ENCODE data around the gene TEF.

TEF gene

DNA sequence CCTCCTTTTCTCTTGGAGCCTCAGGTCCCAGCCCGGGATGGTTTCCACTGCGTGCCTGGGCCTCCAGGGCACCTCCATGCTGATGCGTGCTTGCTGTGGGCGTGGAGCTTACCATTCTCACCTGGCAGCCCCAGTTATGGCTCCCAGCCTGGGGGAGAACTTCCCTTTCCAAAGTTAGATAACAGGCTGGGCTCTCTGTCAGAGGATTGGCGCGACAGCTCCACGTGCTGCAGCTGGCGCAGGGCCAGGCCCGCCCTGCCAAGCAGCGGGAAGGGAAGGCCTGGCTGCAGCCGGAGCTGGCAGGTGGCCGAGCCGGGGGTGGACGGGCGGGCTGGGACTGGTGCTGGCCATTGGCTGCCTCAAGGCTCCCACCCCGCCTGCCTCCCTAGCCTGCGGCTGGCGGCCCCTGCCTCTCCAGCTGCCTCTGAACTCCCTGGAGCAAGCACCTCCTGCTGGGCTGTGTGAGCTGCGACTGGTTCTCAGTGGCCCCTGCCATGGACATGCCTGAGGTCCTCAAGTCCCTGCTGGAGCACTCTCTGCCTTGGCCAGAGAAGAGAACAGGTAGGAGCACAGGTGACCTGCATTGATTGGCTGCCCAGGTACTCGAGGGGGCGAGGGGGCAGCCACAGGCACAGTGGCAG, 14.6 kb upstream of the TEF start:
- Histone ChIP-seq H3K4me1 (ENCODE audit: insufficient read depth, low read length) (peaks cover 9% of the 10 kb centered on the region; the same call in 1 of the 2 replicates), H3K27ac (ENCODE audit: low read length) (no peak overlapping the region), H3K9me3 (ENCODE audit: insufficient read depth, low read depth, low read length) (no peaks in the 10 kb centered on the region), H3K4me3 (ENCODE audit: low read length) (no peak overlapping the region), H3K9ac (ENCODE audit: low read depth, low read length) (no peak overlapping the region), H3K27me3 (ENCODE audit: insufficient read depth, low read length) (no peaks in the 10 kb centered on the region), H3K36me3 (ENCODE audit: insufficient read depth, low read depth, low read length) (no peaks in the 10 kb centered on the region)

DNA sequence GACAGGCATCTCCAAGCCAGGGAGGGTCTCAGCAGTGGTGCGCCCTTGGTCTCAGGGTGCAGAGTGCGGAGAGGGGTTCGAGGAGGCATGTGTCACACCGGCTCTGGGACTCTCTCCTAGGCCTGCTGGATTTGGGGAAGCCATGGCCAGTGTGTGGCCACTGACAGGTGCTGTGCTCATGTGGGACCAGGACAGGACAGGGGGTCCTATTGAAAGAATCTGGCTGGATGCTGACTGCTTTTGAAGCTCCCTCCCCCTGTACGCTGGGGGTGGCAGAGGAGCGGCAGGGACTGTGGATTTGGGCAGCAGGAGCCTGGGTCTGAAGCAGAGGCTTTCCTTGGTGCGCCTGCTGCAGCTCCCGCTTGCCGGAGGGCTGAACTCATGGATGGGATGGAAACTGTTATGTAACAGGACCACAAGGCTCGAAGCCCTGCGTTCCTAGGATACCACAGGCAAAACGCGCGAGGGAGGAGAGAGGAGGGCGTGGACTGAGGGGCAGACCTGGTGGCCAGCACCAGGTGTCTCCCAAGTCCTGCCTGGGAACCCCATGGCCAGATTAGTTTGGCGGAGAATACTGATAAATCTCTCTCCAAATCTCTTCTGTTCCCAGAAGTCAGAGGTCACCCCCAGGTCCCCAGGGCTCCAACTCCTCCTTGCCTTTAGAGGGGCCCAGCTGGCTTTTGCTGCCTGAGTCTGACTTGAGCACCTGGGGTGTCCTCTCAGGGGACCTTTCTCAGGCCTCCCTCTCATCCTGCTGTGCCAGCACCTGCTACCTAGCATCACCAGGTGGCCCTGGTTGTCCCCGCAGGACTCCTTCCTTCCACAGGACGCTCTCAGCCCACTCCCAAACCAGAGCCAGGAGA, 13.8 kb upstream of the TEF start:
- Histone ChIP-seq H3K36me3 (ENCODE audit: insufficient read depth, low read depth, low read length) (no peaks in the 10 kb centered on the region), H3K27ac (ENCODE audit: low read length) (no peak overlapping the region), H3K9me3 (ENCODE audit: insufficient read depth, low read depth, low read length) (no peaks in the 10 kb centered on the region), H3K4me3 (ENCODE audit: low read length) (no peak overlapping the region), H3K4me1 (ENCODE audit: insufficient read depth, low read length) (peaks cover 9% of the 10 kb centered on the region; the same call in 1 of the 2 replicates), H3K9ac (ENCODE audit: low read depth, low read length) (no peak overlapping the region), H3K27me3 (ENCODE audit: insufficient read depth, low read length) (no peaks in the 10 kb centered on the region)

DNA sequence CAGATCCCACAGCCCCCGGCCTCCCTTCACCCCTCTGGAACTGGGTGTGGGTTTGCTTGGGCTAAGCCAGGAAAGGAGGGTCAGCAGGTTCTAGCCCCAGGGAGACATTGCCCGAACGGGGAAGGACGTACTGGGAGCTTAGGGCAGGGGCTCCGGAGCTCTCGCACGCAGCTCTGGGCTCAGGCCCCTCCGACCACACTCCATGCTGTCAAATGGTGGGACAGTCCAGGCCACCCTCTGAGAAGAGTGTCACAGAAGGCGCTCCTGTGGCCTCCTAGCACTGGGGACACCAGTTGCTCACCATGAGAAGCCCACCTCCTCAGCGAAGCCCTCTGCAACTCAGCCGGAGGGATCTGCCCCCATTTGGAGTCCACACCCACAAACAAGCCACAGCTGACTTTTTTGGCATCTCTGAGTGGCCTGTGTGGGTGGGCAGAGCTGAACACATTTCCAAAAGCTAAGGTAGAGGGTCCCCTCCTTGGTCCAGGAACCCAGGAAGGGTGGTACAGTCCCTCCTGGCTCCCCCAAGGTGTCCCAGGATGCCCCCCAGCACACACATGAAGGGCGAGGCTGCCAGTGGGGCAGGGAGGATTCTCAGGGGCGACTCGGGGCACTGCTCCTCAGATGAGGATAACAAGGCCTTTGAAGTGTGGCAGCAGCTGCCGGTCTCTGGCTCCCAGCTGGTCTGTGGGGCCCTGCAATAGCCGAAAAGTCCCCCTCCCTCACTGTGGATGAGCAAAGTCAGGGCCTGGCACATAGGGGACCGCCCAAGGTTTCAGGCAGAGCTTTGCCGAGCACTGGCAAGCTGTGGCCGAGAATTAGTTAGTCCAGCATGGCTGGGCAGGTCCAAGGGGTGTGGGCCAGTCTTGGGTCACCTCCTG, 13.0 kb upstream of the TEF start:
- Histone ChIP-seq H3K4me3 (ENCODE audit: low read length) (no peak overlapping the region), H3K27ac (ENCODE audit: low read length) (no peak overlapping the region), H3K9ac (ENCODE audit: low read depth, low read length) (no peak overlapping the region), H3K4me1 (ENCODE audit: insufficient read depth, low read length) (peaks cover 9% of the 10 kb centered on the region; the same call in 1 of the 2 replicates), H3K36me3 (ENCODE audit: insufficient read depth, low read depth, low read length) (no peaks in the 10 kb centered on the region), H3K9me3 (ENCODE audit: insufficient read depth, low read depth, low read length) (no peaks in the 10 kb centered on the region), H3K27me3 (ENCODE audit: insufficient read depth, low read length) (no peaks in the 10 kb centered on the region)

DNA sequence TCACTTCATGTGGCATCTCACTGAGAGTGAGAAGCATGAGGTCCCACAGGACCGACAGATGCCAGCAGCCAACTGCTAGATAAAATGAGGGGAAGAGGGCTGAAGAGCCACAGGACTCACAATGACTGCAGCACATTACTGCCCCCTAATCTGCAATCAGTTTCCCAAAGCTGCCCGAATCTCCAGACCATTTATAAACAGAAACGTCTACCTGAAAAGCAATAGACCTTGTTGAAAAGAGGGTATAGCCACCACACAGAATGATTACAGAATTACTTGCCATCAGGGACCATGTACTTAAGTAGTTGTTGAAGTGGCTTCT, 12.4 kb upstream of the TEF start:
- Histone ChIP-seq H3K9ac (ENCODE audit: low read depth, low read length) (no peak overlapping the region), H3K9me3 (ENCODE audit: insufficient read depth, low read depth, low read length) (no peaks in the 10 kb centered on the region), H3K36me3 (ENCODE audit: insufficient read depth, low read depth, low read length) (no peaks in the 10 kb centered on the region), H3K4me3 (ENCODE audit: low read length) (no peak overlapping the region), H3K4me1 (ENCODE audit: insufficient read depth, low read length) (peaks cover 5% of the 10 kb centered on the region; the same call in 1 of the 2 replicates), H3K27ac (ENCODE audit: low read length) (no peak overlapping the region), H3K27me3 (ENCODE audit: insufficient read depth, low read length) (no peaks in the 10 kb centered on the region)

DNA sequence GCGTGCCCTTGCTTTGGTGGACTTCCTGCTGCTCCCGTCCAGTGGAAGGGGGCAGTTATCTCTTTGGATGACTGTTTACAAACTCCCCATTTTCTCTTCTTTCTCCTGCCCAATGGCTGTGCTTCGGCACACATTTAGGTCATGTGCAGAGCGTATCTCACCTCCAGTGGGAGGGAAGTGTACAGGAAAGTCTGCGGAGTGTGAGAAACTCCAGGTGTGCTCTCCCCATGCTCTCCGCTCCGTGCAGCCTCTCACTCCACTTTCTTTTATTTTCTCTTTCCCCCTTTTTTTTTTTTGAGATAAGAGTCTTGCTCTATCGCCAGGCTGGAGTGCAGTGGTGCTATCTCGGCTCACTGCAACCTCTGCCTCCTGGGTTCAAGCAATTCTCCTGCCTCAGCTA, 11.9 kb upstream of the TEF start:
- Histone ChIP-seq H3K36me3 (ENCODE audit: insufficient read depth, low read depth, low read length) (no peaks in the 10 kb centered on the region), H3K4me3 (ENCODE audit: low read length) (no peak overlapping the region), H3K27me3 (ENCODE audit: insufficient read depth, low read length) (no peaks in the 10 kb centered on the region), H3K9ac (ENCODE audit: low read depth, low read length) (no peak overlapping the region), H3K9me3 (ENCODE audit: insufficient read depth, low read depth, low read length) (no peaks in the 10 kb centered on the region), H3K4me1 (ENCODE audit: insufficient read depth, low read length) (peaks cover 3% of the 10 kb centered on the region; the same call in 1 of the 2 replicates), H3K27ac (ENCODE audit: low read length) (no peak overlapping the region)

DNA sequence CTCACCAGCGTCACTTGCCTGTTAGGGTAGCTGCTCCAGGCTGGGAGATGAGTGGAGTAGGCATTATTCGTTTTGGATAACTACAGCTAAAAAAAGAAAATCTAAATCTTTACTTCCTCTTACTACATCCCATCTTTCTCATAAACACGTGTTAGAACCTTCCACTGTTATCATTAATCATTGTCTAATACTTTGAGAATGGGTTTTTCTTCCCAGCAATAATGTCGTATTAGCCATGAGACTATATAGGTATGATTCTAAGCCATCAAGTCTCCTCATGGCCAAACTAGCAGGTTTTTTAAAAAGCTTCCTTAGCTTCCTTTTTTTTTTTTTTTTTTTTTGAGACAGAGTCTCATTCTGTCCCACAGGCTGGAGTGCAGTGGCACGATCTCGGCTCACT, 3.9 kb upstream of the TEF start:
- Histone ChIP-seq H3K9ac (ENCODE audit: low read depth, low read length) (no peak overlapping the region), H3K27ac (ENCODE audit: low read length) (no peak overlapping the region), H3K4me3 (ENCODE audit: low read length) (no peak overlapping the region), H3K4me1 (ENCODE audit: insufficient read depth, low read length) (peaks cover 7% of the 10 kb centered on the region; the same call in 1 of the 2 replicates), H3K9me3 (ENCODE audit: insufficient read depth, low read depth, low read length) (no peaks in the 10 kb centered on the region), H3K36me3 (ENCODE audit: insufficient read depth, low read depth, low read length) (no peaks in the 10 kb centered on the region), H3K27me3 (ENCODE audit: insufficient read depth, low read length) (no peaks in the 10 kb centered on the region)

DNA sequence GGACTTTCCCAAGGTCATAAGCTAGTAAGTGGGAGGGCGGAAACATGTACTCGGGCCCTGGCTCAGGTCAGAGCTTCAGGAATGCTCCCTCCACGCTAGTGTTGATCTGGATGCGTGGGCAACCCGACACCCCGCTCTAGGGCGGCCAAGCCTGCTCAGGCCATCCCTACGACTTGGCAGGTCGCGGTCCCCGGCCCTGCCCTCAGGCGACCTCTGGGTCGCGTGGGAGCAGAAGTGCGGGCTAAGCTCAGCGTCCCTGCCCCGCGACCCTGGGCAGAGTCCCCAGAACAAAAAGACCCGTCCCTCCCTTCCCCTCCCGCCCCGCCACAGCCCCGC, 781 bp upstream of the TEF start:
- H3K36me3 ChIP-seq (ENCODE audit: insufficient read depth, low read depth, low read length): no peaks in the 10 kb centered on the region
- peaks cover 9% of the 10 kb centered on the region; the same call in 1 of the 2 replicates for H3K4me1 ChIP-seq (ENCODE audit: insufficient read depth, low read length)
- H3K27me3 ChIP-seq (ENCODE audit: insufficient read depth, low read length): no peaks in the 10 kb centered on the region
- H3K4me3 ChIP-seq (ENCODE audit: low read length): peak overlapping the region; percentile 66
- peak overlapping the region; percentile 82 for H3K9ac ChIP-seq (ENCODE audit: low read depth, low read length)
- peak overlapping the region; percentile 32 for H3K27ac ChIP-seq (ENCODE audit: low read length)
- no peaks in the 10 kb centered on the region for H3K9me3 ChIP-seq (ENCODE audit: insufficient read depth, low read depth, low read length)

DNA sequence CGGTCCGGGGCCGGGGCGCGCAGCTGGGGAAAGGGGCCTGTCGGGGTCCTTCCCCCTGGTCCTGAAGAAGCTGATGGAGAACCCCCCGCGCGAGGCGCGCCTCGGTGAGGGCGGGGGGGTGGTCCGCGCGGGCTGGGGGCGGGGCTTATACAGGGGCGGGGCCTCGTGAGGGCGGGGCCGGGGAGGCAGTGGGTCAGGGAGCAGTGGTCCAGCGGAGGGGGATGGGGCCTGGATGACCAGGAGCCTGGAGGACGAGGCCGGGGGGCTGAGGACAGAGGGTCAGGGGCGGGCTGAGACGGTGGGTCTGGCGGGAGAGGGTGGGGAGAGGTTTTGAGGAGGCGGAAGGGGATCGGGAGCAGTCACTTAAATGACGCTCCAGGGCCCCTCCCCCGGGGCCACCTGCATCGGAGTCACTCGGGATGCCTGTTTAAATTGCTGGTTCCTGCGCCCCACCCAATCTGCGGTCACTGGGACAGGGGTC, 396 bp downstream of the TEF start:
- peak overlapping the region; percentile 66; the same call in 1 of the 2 replicates for H3K9ac ChIP-seq (ENCODE audit: low read depth, low read length)
- no peaks in the 10 kb centered on the region for H3K36me3 ChIP-seq (ENCODE audit: insufficient read depth, low read depth, low read length)
- H3K4me3 ChIP-seq (ENCODE audit: low read length): peak overlapping the region; percentile 88
- peaks cover 9% of the 10 kb centered on the region; the same call in 1 of the 2 replicates for H3K4me1 ChIP-seq (ENCODE audit: insufficient read depth, low read length)
- no peaks in the 10 kb centered on the region for H3K9me3 ChIP-seq (ENCODE audit: insufficient read depth, low read depth, low read length)
- H3K27ac ChIP-seq (ENCODE audit: low read length): no peak overlapping the region
- H3K27me3 ChIP-seq (ENCODE audit: insufficient read depth, low read length): no peaks in the 10 kb centered on the region

DNA sequence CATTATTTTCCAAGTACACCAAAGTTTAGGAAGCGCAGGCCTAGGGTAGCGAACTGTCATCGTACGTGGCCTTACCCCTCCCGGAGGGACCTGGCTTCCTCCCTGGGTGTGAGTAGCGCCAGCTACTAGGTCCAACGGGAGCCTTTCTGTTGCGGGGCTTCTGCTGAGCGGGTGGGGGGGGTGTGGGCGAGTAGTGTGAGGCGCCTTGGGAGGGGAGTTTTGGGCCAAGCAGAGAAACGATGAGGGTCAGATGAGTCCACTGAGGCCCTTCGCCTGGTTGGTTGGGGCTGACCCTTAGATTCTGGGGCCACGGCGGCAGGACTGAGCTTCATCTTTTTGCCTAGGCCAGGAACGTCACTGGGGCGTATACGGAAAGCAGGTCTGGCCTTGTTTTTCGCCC, 868 bp downstream of the TEF start:
- H3K4me1 ChIP-seq (ENCODE audit: insufficient read depth, low read length): peaks cover 9% of the 10 kb centered on the region; the same call in 1 of the 2 replicates
- H3K36me3 ChIP-seq (ENCODE audit: insufficient read depth, low read depth, low read length): no peaks in the 10 kb centered on the region; the same call in 1 of the 2 replicates
- H3K9me3 ChIP-seq (ENCODE audit: insufficient read depth, low read depth, low read length): no peaks in the 10 kb centered on the region
- H3K9ac ChIP-seq (ENCODE audit: low read depth, low read length): no peak overlapping the region; the same call in 1 of the 2 replicates
- peak overlapping the region; percentile 88 for H3K4me3 ChIP-seq (ENCODE audit: low read length)
- H3K27ac ChIP-seq (ENCODE audit: low read length): no peak overlapping the region
- H3K27me3 ChIP-seq (ENCODE audit: insufficient read depth, low read length): no peaks in the 10 kb centered on the region

DNA sequence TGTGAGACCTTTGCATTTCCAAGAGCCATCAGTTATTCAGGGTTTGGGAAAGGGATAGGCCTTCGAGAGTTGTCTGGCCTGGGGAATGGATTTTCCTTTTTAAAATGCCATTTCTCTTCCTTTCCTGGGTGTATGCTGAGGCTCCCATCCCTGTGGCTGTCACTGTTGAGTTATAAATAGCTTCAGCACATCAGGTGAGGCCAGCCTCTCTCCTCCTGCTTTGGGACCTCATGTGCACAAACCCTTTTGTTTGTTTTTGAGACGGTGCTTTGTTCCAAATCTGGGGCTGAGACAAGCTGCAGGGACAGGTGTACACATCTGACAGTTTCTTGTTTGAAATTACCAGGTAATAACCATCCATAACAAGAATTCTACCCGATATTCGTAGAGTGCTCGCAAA, 1.3 kb downstream of the TEF start:
- Histone ChIP-seq H3K4me1 (ENCODE audit: insufficient read depth, low read length) (peaks cover 9% of the 10 kb centered on the region; the same call in 1 of the 2 replicates), H3K9me3 (ENCODE audit: insufficient read depth, low read depth, low read length) (no peaks in the 10 kb centered on the region), H3K36me3 (ENCODE audit: insufficient read depth, low read depth, low read length) (no peaks in the 10 kb centered on the region; the same call in 1 of the 2 replicates), H3K27me3 (ENCODE audit: insufficient read depth, low read length) (no peaks in the 10 kb centered on the region), H3K9ac (ENCODE audit: low read depth, low read length) (no peak overlapping the region), H3K4me3 (ENCODE audit: low read length) (peak overlapping the region; percentile 88), H3K27ac (ENCODE audit: low read length) (no peak overlapping the region)

DNA sequence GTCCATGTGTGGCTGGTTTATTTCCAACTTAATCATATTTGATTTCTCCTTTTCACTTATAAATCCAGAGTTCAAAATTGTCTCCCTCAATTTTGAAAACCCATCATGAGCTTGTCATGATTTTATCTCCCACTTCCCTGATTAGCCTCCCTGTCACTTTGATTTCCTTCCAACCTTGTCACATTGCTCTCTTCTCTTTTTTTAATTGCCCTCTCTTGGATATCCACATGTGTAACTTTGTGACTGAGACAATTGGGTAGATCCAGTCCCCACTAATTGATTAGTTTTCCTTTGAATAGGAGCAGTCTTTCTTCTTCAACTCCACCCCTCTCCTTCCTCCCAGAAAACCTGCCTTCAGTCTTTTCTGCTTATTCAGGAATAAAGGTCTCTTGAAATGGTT, 2.4 kb downstream of the TEF start:
- no peak overlapping the region for H3K27ac ChIP-seq (ENCODE audit: low read length)
- no peak overlapping the region for H3K4me3 ChIP-seq (ENCODE audit: low read length)
- 0 out of 2 replicates have a peak overlapping the region, but pooled peaks have one; percentile 1 for H3K9ac ChIP-seq (ENCODE audit: low read depth, low read length)
- peaks cover 7% of the 10 kb centered on the region for H3K36me3 ChIP-seq (ENCODE audit: insufficient read depth, low read depth, low read length)
- H3K9me3 ChIP-seq (ENCODE audit: insufficient read depth, low read depth, low read length): no peaks in the 10 kb centered on the region
- no peaks in the 10 kb centered on the region for H3K27me3 ChIP-seq (ENCODE audit: insufficient read depth, low read length)
- H3K4me1 ChIP-seq (ENCODE audit: insufficient read depth, low read length): peaks cover 9% of the 10 kb centered on the region; the same call in 1 of the 2 replicates
